ENCODE results near the gene LRRC4B. TPM values are rescaled to one million over a fixed set of nuclear protein-coding genes. Genes with fewer than 3 reads are reported as not detected.
"Not testable (repeated sequence)": the region's sequence is repeated elsewhere in the genome, so short reads cannot be mapped to it uniquely, and the experiment has no call there.

The LRRC4B gene
- total and polyA plus RNA-seq, 2 of the 13 experiments (the other 11 are each of a cell fraction or from before 2014, with no cell fraction given) = not detected

DNA sequence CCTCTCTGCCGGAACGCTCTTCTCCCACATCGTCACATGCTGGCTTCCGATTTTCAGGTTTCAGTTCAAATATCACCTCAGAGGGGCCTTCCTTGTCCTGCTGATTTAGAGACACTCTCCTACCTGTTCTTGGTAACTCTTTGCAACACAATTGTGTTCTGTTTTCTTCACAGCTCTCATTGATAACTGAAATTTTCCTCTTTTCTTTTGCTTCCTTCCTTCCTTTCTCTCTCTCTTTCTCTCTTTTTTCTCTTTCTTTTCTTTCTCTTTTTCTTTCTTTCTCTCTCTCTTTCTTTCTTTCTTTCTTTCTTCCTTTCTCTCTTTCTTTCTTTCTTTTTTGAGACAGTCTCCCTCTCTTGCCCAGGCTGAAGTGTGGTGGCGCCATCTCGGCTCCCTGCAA is 12.0 kb upstream of the LRRC4B start (continued):
- TF ChIP-seq, protein P1, sequence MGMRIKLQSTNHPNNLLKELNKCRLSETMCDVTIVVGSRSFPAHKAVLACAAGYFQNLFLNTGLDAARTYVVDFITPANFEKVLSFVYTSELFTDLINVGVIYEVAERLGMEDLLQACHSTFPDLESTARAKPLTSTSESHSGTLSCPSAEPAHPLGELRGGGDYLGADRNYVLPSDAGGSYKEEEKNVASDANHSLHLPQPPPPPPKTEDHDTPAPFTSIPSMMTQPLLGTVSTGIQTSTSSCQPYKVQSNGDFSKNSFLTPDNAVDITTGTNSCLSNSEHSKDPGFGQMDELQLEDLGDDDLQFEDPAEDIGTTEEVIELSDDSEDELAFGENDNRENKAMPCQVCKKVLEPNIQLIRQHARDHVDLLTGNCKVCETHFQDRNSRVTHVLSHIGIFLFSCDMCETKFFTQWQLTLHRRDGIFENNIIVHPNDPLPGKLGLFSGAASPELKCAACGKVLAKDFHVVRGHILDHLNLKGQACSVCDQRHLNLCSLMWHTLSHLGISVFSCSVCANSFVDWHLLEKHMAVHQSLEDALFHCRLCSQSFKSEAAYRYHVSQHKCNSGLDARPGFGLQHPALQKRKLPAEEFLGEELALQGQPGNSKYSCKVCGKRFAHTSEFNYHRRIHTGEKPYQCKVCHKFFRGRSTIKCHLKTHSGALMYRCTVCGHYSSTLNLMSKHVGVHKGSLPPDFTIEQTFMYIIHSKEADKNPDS (CRISPR knock-in tag; IDR thresholded peaks at IDR 0.05) = no peak
- TF ChIP-seq, protein P2, sequence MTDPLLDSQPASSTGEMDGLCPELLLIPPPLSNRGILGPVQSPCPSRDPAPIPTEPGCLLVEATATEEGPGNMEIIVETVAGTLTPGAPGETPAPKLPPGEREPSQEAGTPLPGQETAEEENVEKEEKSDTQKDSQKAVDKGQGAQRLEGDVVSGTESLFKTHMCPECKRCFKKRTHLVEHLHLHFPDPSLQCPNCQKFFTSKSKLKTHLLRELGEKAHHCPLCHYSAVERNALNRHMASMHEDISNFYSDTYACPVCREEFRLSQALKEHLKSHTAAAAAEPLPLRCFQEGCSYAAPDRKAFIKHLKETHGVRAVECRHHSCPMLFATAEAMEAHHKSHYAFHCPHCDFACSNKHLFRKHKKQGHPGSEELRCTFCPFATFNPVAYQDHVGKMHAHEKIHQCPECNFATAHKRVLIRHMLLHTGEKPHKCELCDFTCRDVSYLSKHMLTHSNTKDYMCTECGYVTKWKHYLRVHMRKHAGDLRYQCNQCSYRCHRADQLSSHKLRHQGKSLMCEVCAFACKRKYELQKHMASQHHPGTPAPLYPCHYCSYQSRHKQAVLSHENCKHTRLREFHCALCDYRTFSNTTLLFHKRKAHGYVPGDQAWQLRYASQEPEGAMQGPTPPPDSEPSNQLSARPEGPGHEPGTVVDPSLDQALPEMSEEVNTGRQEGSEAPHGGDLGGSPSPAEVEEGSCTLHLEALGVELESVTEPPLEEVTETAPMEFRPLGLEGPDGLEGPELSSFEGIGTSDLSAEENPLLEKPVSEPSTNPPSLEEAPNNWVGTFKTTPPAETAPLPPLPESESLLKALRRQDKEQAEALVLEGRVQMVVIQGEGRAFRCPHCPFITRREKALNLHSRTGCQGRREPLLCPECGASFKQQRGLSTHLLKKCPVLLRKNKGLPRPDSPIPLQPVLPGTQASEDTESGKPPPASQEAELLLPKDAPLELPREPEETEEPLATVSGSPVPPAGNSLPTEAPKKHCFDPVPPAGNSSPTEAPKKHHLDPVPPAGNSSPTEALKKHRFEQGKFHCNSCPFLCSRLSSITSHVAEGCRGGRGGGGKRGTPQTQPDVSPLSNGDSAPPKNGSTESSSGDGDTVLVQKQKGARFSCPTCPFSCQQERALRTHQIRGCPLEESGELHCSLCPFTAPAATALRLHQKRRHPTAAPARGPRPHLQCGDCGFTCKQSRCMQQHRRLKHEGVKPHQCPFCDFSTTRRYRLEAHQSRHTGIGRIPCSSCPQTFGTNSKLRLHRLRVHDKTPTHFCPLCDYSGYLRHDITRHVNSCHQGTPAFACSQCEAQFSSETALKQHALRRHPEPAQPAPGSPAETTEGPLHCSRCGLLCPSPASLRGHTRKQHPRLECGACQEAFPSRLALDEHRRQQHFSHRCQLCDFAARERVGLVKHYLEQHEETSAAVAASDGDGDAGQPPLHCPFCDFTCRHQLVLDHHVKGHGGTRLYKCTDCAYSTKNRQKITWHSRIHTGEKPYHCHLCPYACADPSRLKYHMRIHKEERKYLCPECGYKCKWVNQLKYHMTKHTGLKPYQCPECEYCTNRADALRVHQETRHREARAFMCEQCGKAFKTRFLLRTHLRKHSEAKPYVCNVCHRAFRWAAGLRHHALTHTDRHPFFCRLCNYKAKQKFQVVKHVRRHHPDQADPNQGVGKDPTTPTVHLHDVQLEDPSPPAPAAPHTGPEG (CRISPR knock-in tag; IDR thresholded peaks at IDR 0.05) = no peak
- TF ChIP-seq SCMH1 (CRISPR knock-in tag; IDR thresholded peaks at IDR 0.05; ENCODE audit: borderline replicate concordance) (no peak), DPF2 (CRISPR knock-in tag; IDR thresholded peaks at IDR 0.05; ENCODE audit: borderline replicate concordance, low read depth) (no peak), ZNF788 (CRISPR knock-in tag; IDR thresholded peaks at IDR 0.05; ENCODE audit: borderline replicate concordance) (no peak)

DNA sequence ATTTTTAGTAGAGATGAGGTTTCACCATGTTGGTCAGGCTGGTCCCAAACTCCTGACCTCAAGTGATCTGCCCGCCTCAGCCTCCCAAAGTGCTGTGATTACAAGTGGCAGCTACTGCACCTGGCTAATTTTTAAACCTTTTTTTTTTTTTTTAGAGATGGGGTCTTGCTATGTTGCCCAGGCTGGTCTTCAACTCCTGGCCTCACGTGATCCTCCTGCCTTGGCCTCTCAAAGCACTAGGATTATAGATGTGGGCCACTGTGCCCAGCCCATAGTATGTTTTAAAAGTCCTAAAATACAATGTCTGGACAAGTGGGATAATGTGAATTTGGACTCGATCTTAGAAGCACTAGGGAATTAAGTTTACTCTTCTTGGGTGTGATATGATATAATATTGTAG is 8.5 kb upstream of the LRRC4B start:
- FAIRE-seq; H3K79me2 ChIP-seq (ENCODE audit: insufficient read depth, low read length); H2AFZ ChIP-seq (ENCODE audit: low read length); CTCF ChIA-PET (ENCODE audit: low intra/inter-chr PET ratio, low total read pairs); in situ Hi-C loops (cut with HindIII; ENCODE audit: extremely low pct_ligation_motif_present, low pct_unique_long_range_greater_than_20kb); intact Hi-C loops (cut with micrococcal nuclease; ENCODE audit: unreplicated experiment); H3K27me3 ChIP-seq (ENCODE audit: control insufficient read depth in 1 of 2, insufficient read depth in 2 of 2, low read length in 2 of 2); POLR2A ChIA-PET; H3K4me2 ChIP-seq (ENCODE audit: low read depth, low read length); H3K27ac ChIP-seq (ENCODE audit: extremely low read length, insufficient read depth, low read length); ATAC-seq; H3K4me3 ChIP-seq (replicated peaks in 1 of 3; ENCODE audit: insufficient read depth in 1 of 3, low read depth in 2 of 3, low read length in 3 of 3); H3K9ac ChIP-seq (ENCODE audit: insufficient read depth, low read depth, low read length); H3K9me3 ChIP-seq (ENCODE audit: low read length); H4K20me1 ChIP-seq (ENCODE audit: insufficient read depth, low read length); DNase-seq (ENCODE audit: low spot score); H3K36me3 ChIP-seq (replicated peaks in 1 of 2; ENCODE audit: control insufficient read depth in 1 of 2, insufficient read depth in 2 of 2, low read length in 2 of 2); H3K4me1 ChIP-seq (ENCODE audit: insufficient read depth, low read length); BruUV-seq (replicated peaks): not testable (repeated sequence)
- whole genome bisulfite sequencing (ENCODE audit: low lambda C conversion rate) = no CpG with 5 or more reads among the region's 3 CpGs

All from HepG2 (cell line).